B cell (primary cell): ENCODE data around the gene PLD1. TPM values are rescaled to one million over a fixed set of nuclear protein-coding genes. Genes with fewer than 3 reads are reported as not detected.
"Not testable (repeated sequence)": the region's sequence is repeated elsewhere in the genome, so short reads cannot be mapped to it uniquely, and the experiment has no call there.

Experiments
- ATAC-seq: fragments of 200-7000 bp; cut with Tn5 transposase; one replicate; pipeline ENCODE4 v1.10.0; 2021; ENCODE audit warnings: low read depth, mild to moderate bottlenecking, moderate number of reproducible peaks, moderate library complexity
- CTCF ChIA-PET: fragments of 350-600 bp; sonication (Branson Sonifier 250); formaldehyde crosslinking; loops from one replicate; lab custom pipeline; 2021; ENCODE audit warnings: antibody characterized with exemption, inconsistent platforms; lab: Charles Lee
- POLR2A ChIA-PET: fragments of 350-600 bp; sonication (Branson Sonifier 250); formaldehyde crosslinking; loops from one replicate; lab custom pipeline; 2021; ENCODE audit warnings: antibody characterized with exemption; lab: Charles Lee
- DNase-seq: peaks from one replicate; pipeline ENCODE4 v3.0.0; 2013
- H2AFZ ChIP-seq: 2 replicates; pipeline ENCODE4 v1.6.1; 2012; ENCODE audit warnings: mild to moderate bottlenecking, low read depth, low read length; ENCODE audit not compliant: insufficient read depth, poor library complexity, severe bottlenecking
- H3K27ac ChIP-seq, 2 donors: 1 replicate in 1 of 2; 2 replicates in 1 of 2; pipeline ENCODE4 v1.5.1; 2012 to 2013; ENCODE audit warnings: low read length in 2 of 2, mild to moderate bottlenecking in 2 of 2, moderate library complexity in 1 of 2
- H3K27me3 ChIP-seq, 4 experiments: fragments of 200-600 bp in 1 of 4; sonication (generic) in 1 of 4; replicated peaks in 1 of 4; 1 replicate in 2 of 4; 2 replicates in 2 of 4; pipeline versions ENCODE4 v1.6.1 to v1.7.0; 2013 to 2016; ENCODE audit warnings: low read length in 3 of 4, mild to moderate bottlenecking in 2 of 4, mixed read lengths in 1 of 4, moderate library complexity in 1 of 4; ENCODE audit not compliant: insufficient read depth in 4 of 4, control insufficient read depth in 3 of 4; ENCODE audit errors: control extremely low read depth in 1 of 4
- H3K36me3 ChIP-seq, 2 experiments: replicated peaks in 1 of 2; 1 replicate in 1 of 2; 2 replicates in 1 of 2; pipeline versions ENCODE4 v1.6.1 to v1.7.1; 2013; ENCODE audit warnings: low read length in 1 of 2; ENCODE audit not compliant: insufficient read depth in 2 of 2, control insufficient read depth in 1 of 2; ENCODE audit errors: control extremely low read depth in 1 of 2, extremely low read depth in 1 of 2
- H3K4me1 ChIP-seq, 2 donors: fragments of 200-600 bp in 1 of 2; sonication (generic) in 1 of 2; 1 replicate in 1 of 2; 2 replicates in 1 of 2; pipeline versions ENCODE4 v1.5.1 to v1.6.1; 2013 to 2017; ENCODE audit warnings: low read length in 2 of 2; ENCODE audit not compliant: control insufficient read depth in 2 of 2, insufficient read depth in 2 of 2
- H3K4me2 ChIP-seq: replicated peaks from 2 replicates; pipeline ENCODE3; 2012; ENCODE audit warnings: mild to moderate bottlenecking, low read depth, low read length; ENCODE audit not compliant: poor library complexity, severe bottlenecking
- H3K4me3 ChIP-seq, 5 experiments: fragments of 200-600 bp in 1 of 5; sonication (generic) in 1 of 5; 1 replicate in 3 of 5; 2 replicates in 2 of 5; pipeline versions ENCODE4 v1.5.1 to v1.7.0; 2011 to 2016; ENCODE audit warnings: low read length in 4 of 5, mild to moderate bottlenecking in 4 of 5, low read depth in 2 of 5, control low read depth in 1 of 5, moderate library complexity in 1 of 5; ENCODE audit not compliant: insufficient read depth in 1 of 5; ENCODE audit errors: control extremely low read depth in 1 of 5, extremely low read depth in 1 of 5
- H3K79me2 ChIP-seq: fragments of 200-600 bp; sonication (generic); one replicate; pipeline ENCODE4 v1.6.0; 2016; ENCODE audit warnings: low read length; ENCODE audit not compliant: control insufficient read depth, insufficient read depth
- H3K9ac ChIP-seq: fragments of 200-600 bp; sonication (generic); 2 replicates; pipeline ENCODE4 v1.6.1; 2017; ENCODE audit warnings: mild to moderate bottlenecking, low read length, moderate library complexity
- H3K9me3 ChIP-seq, 3 donors: one replicate each; pipeline versions ENCODE4 v1.6.1 to v1.7.1; 2013; ENCODE audit warnings: low read length in 2 of 3; ENCODE audit not compliant: control insufficient read depth in 2 of 3, insufficient read depth in 1 of 3; ENCODE audit errors: control extremely low read depth in 1 of 3
- H4K20me1 ChIP-seq: 2 replicates; pipeline ENCODE4 v1.6.0; 2012; ENCODE audit warnings: mild to moderate bottlenecking, low read length; ENCODE audit not compliant: insufficient read depth, control insufficient read depth, poor library complexity, severe bottlenecking
- H3K27ac Mint-ChIP-seq: one replicate; pipeline ENCODE4 v1.8.0; 2021; ENCODE audit warnings: mixed read lengths
- H3K27me3 Mint-ChIP-seq: one replicate; pipeline ENCODE4 v1.8.0; 2021; ENCODE audit warnings: mixed read lengths
- H3K4me1 Mint-ChIP-seq: one replicate; pipeline ENCODE4 v1.8.0; 2021; ENCODE audit warnings: mixed read lengths
- H3K4me3 Mint-ChIP-seq: one replicate; pipeline ENCODE4 v1.8.0; 2021; ENCODE audit warnings: mixed read lengths
- H3K9me3 Mint-ChIP-seq: one replicate; pipeline ENCODE4 v1.8.0; 2022; ENCODE audit warnings: mixed read lengths; ENCODE audit not compliant: insufficient read depth
- EZH2 ChIP-seq: IDR thresholded peaks from 2 replicates; pipeline ENCODE4 v1.6.1; 2012; ENCODE audit warnings: borderline replicate concordance, low read depth, mild to moderate bottlenecking, moderate library complexity, low read length; ENCODE audit not compliant: insufficient read depth, poor library complexity, severe bottlenecking
- WGBS: methylation state at CpG from one replicate; pipeline ENCODE4 v1.1.5; 2013; ENCODE audit warnings: missing lambda C conversion rate; ENCODE audit not compliant: insufficient coverage; 5-methylcytosine and 5-hydroxymethylcytosine counted together
- intact Hi-C: fragments of 100-400 bp; cut with micrococcal nuclease; formaldehyde crosslinking; loops from one replicate; pipeline ENCODE4 v1.10.0; 2022
- polyA plus RNA-seq: library from polyadenylated mRNA; depleted of rRNA; stranded (reverse); fragments of >200 nt; gene quantifications from 2 replicates; pipeline ENCODE4 v1.2.3, GENCODE V29; 2012
- total RNA-seq, 2 donors: library from RNA; stranded (reverse); fragments of 120-200 nt in 1 of 2; gene quantifications; 1 replicate in 1 of 2; 2 replicates in 1 of 2; pipeline versions ENCODE4 v1.2.3 to v1.2.4, GENCODE V29; 2013 to 2022
- TF ChIP-seq, protein P1 (sequence below): fragments of 200-600 bp; IDR thresholded peaks from one replicate; pipeline ENCODE4 v1.8.0; 2022; ENCODE audit warnings: antibody characterized with exemption, mild to moderate bottlenecking

PLD1 gene
- total and polyA plus RNA-seq, 2 donors (not counting 1 experiment from before 2014, with no cell fraction given) = 0.24 to 0.52 TPM

DNA sequence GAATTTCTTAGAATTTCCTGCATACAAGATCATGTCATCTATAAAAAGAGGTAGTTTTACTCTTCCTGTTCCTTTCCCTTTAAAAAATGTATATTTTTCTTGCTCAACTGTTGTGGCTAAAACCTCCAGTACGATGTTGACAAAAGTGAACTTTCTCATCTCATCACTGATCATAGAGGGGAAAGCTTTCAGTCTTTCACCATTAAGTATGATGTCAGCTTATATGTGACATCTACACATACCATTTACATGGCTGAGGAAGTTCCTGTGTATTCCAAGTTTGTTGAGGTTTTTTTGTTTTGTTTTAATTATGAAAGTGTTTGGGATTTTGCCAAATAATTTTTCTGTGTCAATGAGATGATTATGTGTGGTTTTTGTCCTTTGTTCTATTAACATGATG, 173.6 kb downstream of the PLD1 start:
- no peaks in the 10 kb centered on the region for H3K4me1 ChIP-seq
- H3K27me3 ChIP-seq = no peaks in the 10 kb centered on the region
- H3K9me3 Mint-ChIP-seq = no peaks in the 10 kb centered on the region
- H3K4me3 Mint-ChIP-seq = no peak overlapping the region
- ChIA-PET POLR2A (no interaction called here), CTCF (no interaction called here)
- no peaks in the 10 kb centered on the region for H3K36me3 ChIP-seq
- no peak for ATAC-seq
- H2AFZ ChIP-seq = no peak overlapping the region
- H3K27ac Mint-ChIP-seq = no peak overlapping the region
- no peak for TF ChIP-seq EZH2
- TF ChIP-seq, protein P1, sequence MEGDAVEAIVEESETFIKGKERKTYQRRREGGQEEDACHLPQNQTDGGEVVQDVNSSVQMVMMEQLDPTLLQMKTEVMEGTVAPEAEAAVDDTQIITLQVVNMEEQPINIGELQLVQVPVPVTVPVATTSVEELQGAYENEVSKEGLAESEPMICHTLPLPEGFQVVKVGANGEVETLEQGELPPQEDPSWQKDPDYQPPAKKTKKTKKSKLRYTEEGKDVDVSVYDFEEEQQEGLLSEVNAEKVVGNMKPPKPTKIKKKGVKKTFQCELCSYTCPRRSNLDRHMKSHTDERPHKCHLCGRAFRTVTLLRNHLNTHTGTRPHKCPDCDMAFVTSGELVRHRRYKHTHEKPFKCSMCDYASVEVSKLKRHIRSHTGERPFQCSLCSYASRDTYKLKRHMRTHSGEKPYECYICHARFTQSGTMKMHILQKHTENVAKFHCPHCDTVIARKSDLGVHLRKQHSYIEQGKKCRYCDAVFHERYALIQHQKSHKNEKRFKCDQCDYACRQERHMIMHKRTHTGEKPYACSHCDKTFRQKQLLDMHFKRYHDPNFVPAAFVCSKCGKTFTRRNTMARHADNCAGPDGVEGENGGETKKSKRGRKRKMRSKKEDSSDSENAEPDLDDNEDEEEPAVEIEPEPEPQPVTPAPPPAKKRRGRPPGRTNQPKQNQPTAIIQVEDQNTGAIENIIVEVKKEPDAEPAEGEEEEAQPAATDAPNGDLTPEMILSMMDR = no peak
- intact Hi-C loops = no loop called here
- H3K4me3 ChIP-seq = no peak overlapping the region
- peaks cover 8% of the 10 kb centered on the region for H3K27me3 Mint-ChIP-seq
- H3K79me2 ChIP-seq = no peaks in the 10 kb centered on the region
- no peaks in the 10 kb centered on the region for H3K4me1 Mint-ChIP-seq
- no peaks in the 10 kb centered on the region for H3K9me3 ChIP-seq
- no peak for DNase-seq
- no peaks in the 10 kb centered on the region for H4K20me1 ChIP-seq
- no peak overlapping the region for H3K4me2 ChIP-seq
- WGBS = no CpG with 5 or more reads among the region's 1 CpG
- no peak overlapping the region for H3K9ac ChIP-seq
- H3K27ac ChIP-seq = no peak overlapping the region

GRCh38 chr3:171632766-171633165, 177.5 kb downstream of the PLD1 start:
- no peak overlapping the region for H3K27ac ChIP-seq
- no peak overlapping the region for H2AFZ ChIP-seq

GRCh38 chr3:171626799-171627198, 183.5 kb downstream of the PLD1 start:
- H3K9me3 ChIP-seq, H3K27me3 ChIP-seq, H3K27me3 Mint-ChIP-seq, intact Hi-C loops, H3K27ac ChIP-seq, DNase-seq, H3K4me3 Mint-ChIP-seq, H3K27ac Mint-ChIP-seq, H3K79me2 ChIP-seq, H3K4me2 ChIP-seq, H4K20me1 ChIP-seq, H3K4me1 ChIP-seq, H3K4me1 Mint-ChIP-seq, CTCF ChIA-PET, H3K36me3 ChIP-seq, H3K9ac ChIP-seq, H2AFZ ChIP-seq, ATAC-seq, H3K9me3 Mint-ChIP-seq, H3K4me3 ChIP-seq, POLR2A ChIA-PET: not testable (repeated sequence)
- WGBS = no CpG with 5 or more reads among the region's 2 CpGs

More at GRCh38 chr3:171632766-171633165, 177.5 kb downstream of the PLD1 start:
- Mint-ChIP-seq H3K27me3 (no peaks in the 10 kb centered on the region), H3K4me1 (no peaks in the 10 kb centered on the region), H3K27ac (no peak overlapping the region), H3K4me3 (no peak overlapping the region), H3K9me3 (no peaks in the 10 kb centered on the region)
- Histone ChIP-seq H3K36me3 (no peaks in the 10 kb centered on the region), H4K20me1 (no peaks in the 10 kb centered on the region), H3K79me2 (no peaks in the 10 kb centered on the region), H3K27me3 (no peaks in the 10 kb centered on the region), H3K4me3 (no peak overlapping the region), H3K4me2 (no peak overlapping the region), H3K9ac (no peak overlapping the region), H3K4me1 (no peaks in the 10 kb centered on the region), H3K9me3 (no peaks in the 10 kb centered on the region)
- ChIA-PET CTCF (no interaction called here), POLR2A (no interaction called here)
- 92% methylated on average over 1 of the region's 4 CpGs for WGBS
- DNase-seq (no peak), ATAC-seq (no peak)
- no peak for TF ChIP-seq EZH2
- TF ChIP-seq, protein P1 = no peak
- intact Hi-C loops = no loop called here
